H1 (cell line): ENCODE results near the gene MLH3.

ENCODE experiments used
- CEBPB ChIP-seq: IDR thresholded peaks from 2 replicates; pipeline ENCODE4 v1.6.1; 2012; ENCODE audit warnings: low read depth, low read length
- POLR2A ChIP-seq, 2 experiments: IDR thresholded peaks; 1 replicate in 1 of 2; 2 replicates in 1 of 2; pipeline ENCODE4 v1.6.1; 2011; ENCODE audit warnings: low read depth in 2 of 2, low read length in 2 of 2, mild to moderate bottlenecking in 2 of 2; ENCODE audit errors: control extremely low read depth in 1 of 2
- POLR2AphosphoS5 ChIP-seq: IDR thresholded peaks from 2 replicates; pipeline ENCODE4 v1.6.1; 2011; ENCODE audit warnings: low read depth, low read length
- RAD21 ChIP-seq, 2 experiments: IDR thresholded peaks in 1 of 2; conservative IDR thresholded peaks in 1 of 2; 2 replicates each; pipeline ENCODE4 v1.6.1; 2011; ENCODE audit warnings: low read depth in 2 of 2, low read length in 2 of 2, improper control_type of control experiment in 1 of 2, inconsistent platforms in 1 of 2, mild to moderate bottlenecking in 1 of 2, moderate library complexity in 1 of 2
- SAP30 ChIP-seq: fragments of 300-600 bp; sonication (generic); IDR thresholded peaks from 2 replicates; pipeline ENCODE4 v1.7.1; 2012; ENCODE audit warnings: low read length, moderate library complexity, mild to moderate bottlenecking, inconsistent platforms; ENCODE audit not compliant: insufficient read depth, insufficient replicate concordance
- SP4 ChIP-seq: IDR thresholded peaks from 2 replicates; pipeline ENCODE4 v1.6.1; 2012; ENCODE audit warnings: low read length, inconsistent platforms
- TAF7 ChIP-seq: optimal IDR thresholded peaks from 2 replicates; pipeline ENCODE3; 2011; ENCODE audit warnings: low read depth, mild to moderate bottlenecking, inconsistent platforms, low read length, moderate library complexity, borderline replicate concordance
- YY1 ChIP-seq: IDR thresholded peaks from 2 replicates; pipeline ENCODE4 v1.6.1; 2011; ENCODE audit warnings: low read depth, mild to moderate bottlenecking, low read length
- TF ChIP-seq, protein P1 (sequence below), 3 experiments: IDR thresholded peaks; 1 replicate in 2 of 3; 2 replicates in 1 of 3; pipeline versions ENCODE4 v1.5.1 to v1.6.1; 2011; ENCODE audit warnings: low read length in 3 of 3, mild to moderate bottlenecking in 3 of 3, inconsistent platforms in 2 of 3, low read depth in 1 of 3, moderate library complexity in 1 of 3; ENCODE audit not compliant: insufficient read depth in 1 of 3; ENCODE audit errors: control extremely low read depth in 1 of 3
- TF ChIP-seq, protein P2 (sequence below): IDR thresholded peaks from 2 replicates; pipeline ENCODE4 v1.6.1; 2012; ENCODE audit warnings: inconsistent platforms

DNA sequence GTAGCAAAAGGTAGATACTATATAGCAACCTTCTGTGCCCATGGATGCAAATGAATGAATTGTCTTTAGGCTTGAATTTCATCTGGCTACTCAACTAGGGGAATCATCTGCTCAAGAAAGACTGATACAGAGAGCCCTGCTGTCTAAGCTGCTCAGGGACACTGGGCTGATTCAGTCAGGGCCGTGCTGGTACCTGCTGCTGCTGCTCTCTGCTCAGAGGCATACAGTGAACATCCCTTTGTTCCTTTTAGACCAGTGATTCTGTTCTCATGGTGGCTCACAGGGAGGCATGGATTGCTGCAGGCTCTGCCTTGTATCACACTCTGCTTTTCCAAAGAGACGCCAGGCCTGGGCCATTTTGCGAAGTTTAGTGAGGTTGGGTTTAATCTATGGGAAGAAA lies 34.5 kb downstream of the MLH3 start:
- TF ChIP-seq, protein P1, sequence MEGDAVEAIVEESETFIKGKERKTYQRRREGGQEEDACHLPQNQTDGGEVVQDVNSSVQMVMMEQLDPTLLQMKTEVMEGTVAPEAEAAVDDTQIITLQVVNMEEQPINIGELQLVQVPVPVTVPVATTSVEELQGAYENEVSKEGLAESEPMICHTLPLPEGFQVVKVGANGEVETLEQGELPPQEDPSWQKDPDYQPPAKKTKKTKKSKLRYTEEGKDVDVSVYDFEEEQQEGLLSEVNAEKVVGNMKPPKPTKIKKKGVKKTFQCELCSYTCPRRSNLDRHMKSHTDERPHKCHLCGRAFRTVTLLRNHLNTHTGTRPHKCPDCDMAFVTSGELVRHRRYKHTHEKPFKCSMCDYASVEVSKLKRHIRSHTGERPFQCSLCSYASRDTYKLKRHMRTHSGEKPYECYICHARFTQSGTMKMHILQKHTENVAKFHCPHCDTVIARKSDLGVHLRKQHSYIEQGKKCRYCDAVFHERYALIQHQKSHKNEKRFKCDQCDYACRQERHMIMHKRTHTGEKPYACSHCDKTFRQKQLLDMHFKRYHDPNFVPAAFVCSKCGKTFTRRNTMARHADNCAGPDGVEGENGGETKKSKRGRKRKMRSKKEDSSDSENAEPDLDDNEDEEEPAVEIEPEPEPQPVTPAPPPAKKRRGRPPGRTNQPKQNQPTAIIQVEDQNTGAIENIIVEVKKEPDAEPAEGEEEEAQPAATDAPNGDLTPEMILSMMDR (IDR thresholded peaks at IDR 0.05; ENCODE audit: control extremely low read depth in 1 of 3, insufficient read depth in 1 of 3, low read depth in 1 of 3, low read length in 3 of 3): no peak
- no peak for TF ChIP-seq TAF7
- TF ChIP-seq SAP30: no peak
- TF ChIP-seq POLR2A (IDR thresholded peaks at IDR 0.05; ENCODE audit: control extremely low read depth in 1 of 2, low read depth in 2 of 2, low read length in 2 of 2): no peak
- TF ChIP-seq POLR2AphosphoS5: no peak
- TF ChIP-seq SP4: no peak
- TF ChIP-seq CEBPB: no peak
- TF ChIP-seq YY1: no peak
- TF ChIP-seq, protein P2, sequence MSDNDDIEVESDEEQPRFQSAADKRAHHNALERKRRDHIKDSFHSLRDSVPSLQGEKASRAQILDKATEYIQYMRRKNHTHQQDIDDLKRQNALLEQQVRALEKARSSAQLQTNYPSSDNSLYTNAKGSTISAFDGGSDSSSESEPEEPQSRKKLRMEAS: no peak
- TF ChIP-seq RAD21 (IDR thresholded peaks at IDR 0.05 in 1 of 2, conservative IDR thresholded peaks at IDR 0.05 in 1 of 2; ENCODE audit: low read depth in 2 of 2, low read length in 2 of 2): no peak
